DND-41 (cell line): Measurements from ENCODE around the gene ZNF207.

Experiments used
- ATAC-seq: fragments of 200-7000 bp; cut with Tn5 transposase; 3 replicates; pipeline ENCODE4 v1.9.1; 2021; ENCODE audit warnings: low read depth; ENCODE audit not compliant: insufficient read depth
- DNase-seq: peaks from one replicate; pipeline ENCODE4 v3.0.0-alpha.2; 2020
- H2AFZ ChIP-seq: 2 replicates; pipeline ENCODE4 v1.6.0; 2012; ENCODE audit warnings: low read depth, low read length
- H3K27ac ChIP-seq: 2 replicates; pipeline ENCODE4 v1.5.1; 2012; ENCODE audit warnings: low read length, inconsistent platforms
- H3K27me3 ChIP-seq: fragments of 200-600 bp; sonication (generic); 2 replicates; pipeline ENCODE4 v1.6.0; 2012; ENCODE audit warnings: low read length, mild to moderate bottlenecking, inconsistent platforms; ENCODE audit not compliant: insufficient read depth, poor library complexity
- H3K36me3 ChIP-seq: 2 replicates; pipeline ENCODE4 v1.5.1; 2012; ENCODE audit warnings: low read length, inconsistent platforms; ENCODE audit not compliant: insufficient read depth
- H3K4me1 ChIP-seq: 2 replicates; pipeline ENCODE4 v1.5.1; 2012; ENCODE audit warnings: mild to moderate bottlenecking, low read length; ENCODE audit not compliant: insufficient read depth
- H3K4me2 ChIP-seq: 2 replicates; pipeline ENCODE4 v1.6.0; 2012; ENCODE audit warnings: mild to moderate bottlenecking, moderate library complexity, low read length, inconsistent platforms; ENCODE audit not compliant: insufficient read depth
- H3K4me3 ChIP-seq, 2 experiments: fragments of 200-600 bp in 1 of 2; shearing (Covaris generic) in 1 of 2; 2 replicates each; pipeline ENCODE4 v1.5.1; 2012 to 2016; ENCODE audit warnings: inconsistent platforms in 2 of 2, low read length in 2 of 2, mild to moderate bottlenecking in 2 of 2, low read depth in 1 of 2, moderate library complexity in 1 of 2
- H3K79me2 ChIP-seq: 2 replicates; pipeline ENCODE4 v1.6.0; 2012; ENCODE audit warnings: low read length, inconsistent platforms; ENCODE audit not compliant: insufficient read depth
- H3K9ac ChIP-seq: 2 replicates; pipeline ENCODE4 v1.6.0; 2012; ENCODE audit warnings: low read depth, mild to moderate bottlenecking, inconsistent platforms, low read length, moderate library complexity
- H3K9me3 ChIP-seq: 2 replicates; pipeline ENCODE4 v1.5.1; 2012; ENCODE audit warnings: low read length, moderate library complexity, mild to moderate bottlenecking, inconsistent platforms; ENCODE audit not compliant: insufficient read depth, severe bottlenecking
- H4K20me1 ChIP-seq: 2 replicates; pipeline ENCODE4 v1.6.0; 2012; ENCODE audit warnings: low read length; ENCODE audit not compliant: insufficient read depth
- EZH2 ChIP-seq: IDR thresholded peaks from 3 replicates; pipeline ENCODE4 v1.6.1; 2012; ENCODE audit warnings: borderline replicate concordance, low read depth, mild to moderate bottlenecking, moderate library complexity, low read length, inconsistent platforms; ENCODE audit not compliant: severe bottlenecking
- TF ChIP-seq, protein P1 (sequence below): IDR thresholded peaks from 2 replicates; pipeline ENCODE4 v1.5.1; 2012; ENCODE audit warnings: borderline replicate concordance, low read length, moderate library complexity, mild to moderate bottlenecking; ENCODE audit not compliant: poor library complexity, severe bottlenecking; ENCODE audit errors: extremely low read depth

Gene ZNF207

DNA sequence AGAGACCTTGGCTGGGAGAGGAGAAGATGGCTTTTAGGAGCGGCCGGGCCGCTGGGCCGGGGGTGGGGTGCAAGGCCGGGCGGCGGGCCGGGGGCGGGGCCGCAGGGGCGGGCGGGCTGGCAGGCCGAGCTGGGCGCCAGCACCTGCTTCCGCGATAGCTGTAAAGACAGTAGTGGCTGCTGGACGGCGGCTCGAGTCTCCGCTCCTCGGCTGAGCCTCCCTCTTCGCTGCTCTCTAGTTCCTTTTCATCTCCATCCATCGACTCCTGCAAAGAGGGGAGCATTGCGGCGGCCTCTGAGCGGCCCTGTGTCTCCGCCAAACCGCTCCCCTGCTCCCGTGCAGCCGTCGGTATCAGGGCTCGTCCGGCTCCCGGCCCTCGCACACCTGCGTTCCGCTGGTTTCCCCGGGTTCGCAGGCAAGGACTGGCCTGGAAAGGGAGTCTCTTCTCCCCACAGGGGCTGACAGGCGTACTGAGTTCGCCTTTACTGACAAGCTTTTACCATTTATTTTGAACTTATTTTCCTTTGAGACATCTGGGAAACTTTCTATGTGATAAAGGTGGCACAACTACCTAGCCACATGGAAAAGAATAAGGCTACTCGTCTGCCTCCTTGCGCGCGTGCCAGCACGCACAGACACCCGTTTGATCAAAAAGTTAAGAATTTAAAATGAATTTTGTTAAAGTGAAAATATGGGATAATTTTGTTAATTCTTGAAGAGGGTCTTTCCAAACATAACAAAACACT is 7.9 kb upstream of the ZNF207 start, which contains the start of gene C17orf75:
Gene C17orf75 (minus strand): TSS at position 317 of the 746 bp plus-strand sequence. CDS start 34 bp downstream, at position 283.
- TF ChIP-seq EZH2: no peak
- TF ChIP-seq, protein P1, sequence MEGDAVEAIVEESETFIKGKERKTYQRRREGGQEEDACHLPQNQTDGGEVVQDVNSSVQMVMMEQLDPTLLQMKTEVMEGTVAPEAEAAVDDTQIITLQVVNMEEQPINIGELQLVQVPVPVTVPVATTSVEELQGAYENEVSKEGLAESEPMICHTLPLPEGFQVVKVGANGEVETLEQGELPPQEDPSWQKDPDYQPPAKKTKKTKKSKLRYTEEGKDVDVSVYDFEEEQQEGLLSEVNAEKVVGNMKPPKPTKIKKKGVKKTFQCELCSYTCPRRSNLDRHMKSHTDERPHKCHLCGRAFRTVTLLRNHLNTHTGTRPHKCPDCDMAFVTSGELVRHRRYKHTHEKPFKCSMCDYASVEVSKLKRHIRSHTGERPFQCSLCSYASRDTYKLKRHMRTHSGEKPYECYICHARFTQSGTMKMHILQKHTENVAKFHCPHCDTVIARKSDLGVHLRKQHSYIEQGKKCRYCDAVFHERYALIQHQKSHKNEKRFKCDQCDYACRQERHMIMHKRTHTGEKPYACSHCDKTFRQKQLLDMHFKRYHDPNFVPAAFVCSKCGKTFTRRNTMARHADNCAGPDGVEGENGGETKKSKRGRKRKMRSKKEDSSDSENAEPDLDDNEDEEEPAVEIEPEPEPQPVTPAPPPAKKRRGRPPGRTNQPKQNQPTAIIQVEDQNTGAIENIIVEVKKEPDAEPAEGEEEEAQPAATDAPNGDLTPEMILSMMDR: peak; percentile 5
- Histone ChIP-seq H4K20me1 (no peaks in the 10 kb centered on the region), H3K9me3 (no peaks in the 10 kb centered on the region), H3K4me3 (peak within 1 kb of the TSS; percentile 53 to 76), H2AFZ (peak within 1 kb of the TSS; percentile 99), H3K4me1 (peaks cover 25% of the 10 kb centered on the region), H3K27ac (peak within 1 kb of the TSS; percentile 91), H3K9ac (peak within 1 kb of the TSS; percentile 78), H3K4me2 (peak within 1 kb of the TSS; percentile 78), H3K79me2 (peaks cover 18% of the 10 kb centered on the region), H3K27me3 (no peaks in the 10 kb centered on the region), H3K36me3 (peaks cover 21% of the 10 kb centered on the region)
- DNase-seq (peak; percentile 87), ATAC-seq (peak; percentile 96)

DNA sequence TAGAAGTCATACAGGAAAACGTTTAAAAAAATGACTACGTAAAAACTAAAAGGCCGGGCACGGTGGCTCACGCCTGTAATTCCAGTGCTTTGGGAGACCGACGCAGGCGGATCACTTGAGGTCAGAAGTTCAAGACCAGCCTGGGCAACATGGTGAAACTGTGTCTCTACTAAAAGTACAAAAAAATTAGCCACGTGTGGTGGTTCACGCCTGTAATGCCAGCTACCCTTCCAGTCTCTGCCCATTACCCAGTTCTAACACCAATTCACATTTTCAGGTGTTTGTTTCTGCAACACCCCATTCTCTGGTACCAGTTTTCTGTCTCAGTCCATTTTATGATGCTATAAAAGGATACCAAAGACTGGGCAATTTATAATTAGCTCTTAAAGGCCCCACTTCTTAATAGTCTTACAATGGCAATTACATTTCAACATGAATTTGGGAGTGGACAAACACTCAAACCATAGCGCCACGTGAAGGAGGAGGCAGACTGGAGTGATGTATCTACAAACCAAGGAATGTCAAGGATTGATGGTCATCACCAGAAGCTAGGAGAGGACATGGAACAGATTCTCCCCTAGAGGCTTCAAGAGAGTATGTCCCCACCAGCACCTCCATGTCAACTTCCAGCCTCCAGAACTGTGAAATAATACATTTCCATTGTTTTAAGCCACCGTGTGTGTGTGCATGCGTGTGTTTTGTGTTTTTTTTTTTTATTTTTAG is 7.2 kb upstream of the ZNF207 start:
- TF ChIP-seq EZH2: no peak
- TF ChIP-seq, protein P1: no peak
- Histone ChIP-seq H3K27ac (peak overlapping the region; percentile 91), H3K4me1 (peaks cover 25% of the 10 kb centered on the region), H3K9ac (peak overlapping the region; percentile 78), H3K4me3 (peak overlapping the region; percentile 53 to 76; a peak in 3 of 4 replicates), H3K4me2 (peak overlapping the region; percentile 78), H3K9me3 (no peaks in the 10 kb centered on the region), H3K36me3 (peaks cover 16% of the 10 kb centered on the region), H4K20me1 (no peaks in the 10 kb centered on the region), H2AFZ (peak overlapping the region; percentile 99), H3K27me3 (no peaks in the 10 kb centered on the region), H3K79me2 (peaks cover 18% of the 10 kb centered on the region)
- ATAC-seq (no peak), DNase-seq (no peak)

- no peak overlapping the region for H3K4me3 ChIP-seq
- TF ChIP-seq EZH2: no peak
- TF ChIP-seq, protein P1: no peak
- H3K36me3 ChIP-seq: peaks cover 8% of the 10 kb centered on the region
- H4K20me1 ChIP-seq: peaks cover 6% of the 10 kb centered on the region; the same call in 1 of the 2 replicates
- H3K79me2 ChIP-seq: peaks cover 37% of the 10 kb centered on the region
- no peak overlapping the region for H3K4me2 ChIP-seq
- H3K4me1 ChIP-seq: peaks cover 26% of the 10 kb centered on the region
- no peaks in the 10 kb centered on the region for H3K9me3 ChIP-seq
- H3K9ac ChIP-seq: no peak overlapping the region
- DNase-seq (no peak), ATAC-seq (no peak)
- H3K27ac ChIP-seq: no peak overlapping the region
- H3K27me3 ChIP-seq: no peaks in the 10 kb centered on the region
- H2AFZ ChIP-seq: no peak overlapping the region
These were observed 3.9 kb upstream of the ZNF207 start for GRCh38 chr17:32345951-32346600.
